NB4 (cell line): ENCODE measurements around the gene DAZAP1.

Experiments
- POLR2A ChIP-seq: IDR thresholded peaks from 2 replicates; pipeline ENCODE4 v1.6.1; 2011; ENCODE audit warnings: mild to moderate bottlenecking; ENCODE audit not compliant: insufficient read length; ENCODE audit errors: extremely low read depth
- TF ChIP-seq, protein P1 (sequence below): IDR thresholded peaks from one replicate; pipeline ENCODE4 v1.5.1; 2012; ENCODE audit warnings: low read depth, low read length
- TF ChIP-seq, protein P2 (sequence below): IDR thresholded peaks from 2 replicates; pipeline ENCODE4 v1.6.1; 2011; ENCODE audit warnings: low read depth, low read length

DNA sequence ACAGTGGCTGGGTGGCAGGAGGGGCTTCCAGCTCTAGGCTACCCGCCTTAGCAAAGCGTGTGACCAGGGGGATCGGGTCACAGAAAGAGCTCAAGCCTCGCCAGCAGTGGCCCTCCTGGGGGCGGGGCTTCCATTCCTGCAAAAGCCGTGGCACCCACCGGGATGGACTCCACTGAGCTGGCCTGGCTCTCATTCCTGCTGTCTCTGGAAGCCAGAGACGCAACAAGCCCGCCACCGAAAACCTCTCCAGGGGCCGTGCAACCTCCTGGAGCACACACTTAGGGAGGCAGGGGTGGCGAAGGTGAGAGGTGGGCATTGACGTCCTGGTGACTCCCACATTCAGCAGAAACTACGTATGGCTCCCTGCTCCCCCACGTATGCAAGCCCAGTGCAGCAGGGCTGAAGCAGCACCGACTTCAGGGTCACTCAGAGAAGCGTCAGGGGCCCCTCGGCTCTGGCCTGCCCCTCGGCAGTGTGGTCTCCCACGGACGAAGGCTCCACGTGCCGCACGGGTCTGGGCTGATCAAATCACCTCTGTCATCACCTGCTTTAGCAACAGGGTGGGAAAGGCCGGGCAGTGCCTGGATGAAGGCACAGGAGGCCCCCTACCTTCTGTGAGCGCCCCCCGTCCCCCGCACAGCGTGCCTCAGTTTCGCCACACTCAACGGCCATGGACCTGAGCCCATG, 68.5 kb downstream of the DAZAP1 start:
- no peak for TF ChIP-seq POLR2A
- TF ChIP-seq, protein P1, sequence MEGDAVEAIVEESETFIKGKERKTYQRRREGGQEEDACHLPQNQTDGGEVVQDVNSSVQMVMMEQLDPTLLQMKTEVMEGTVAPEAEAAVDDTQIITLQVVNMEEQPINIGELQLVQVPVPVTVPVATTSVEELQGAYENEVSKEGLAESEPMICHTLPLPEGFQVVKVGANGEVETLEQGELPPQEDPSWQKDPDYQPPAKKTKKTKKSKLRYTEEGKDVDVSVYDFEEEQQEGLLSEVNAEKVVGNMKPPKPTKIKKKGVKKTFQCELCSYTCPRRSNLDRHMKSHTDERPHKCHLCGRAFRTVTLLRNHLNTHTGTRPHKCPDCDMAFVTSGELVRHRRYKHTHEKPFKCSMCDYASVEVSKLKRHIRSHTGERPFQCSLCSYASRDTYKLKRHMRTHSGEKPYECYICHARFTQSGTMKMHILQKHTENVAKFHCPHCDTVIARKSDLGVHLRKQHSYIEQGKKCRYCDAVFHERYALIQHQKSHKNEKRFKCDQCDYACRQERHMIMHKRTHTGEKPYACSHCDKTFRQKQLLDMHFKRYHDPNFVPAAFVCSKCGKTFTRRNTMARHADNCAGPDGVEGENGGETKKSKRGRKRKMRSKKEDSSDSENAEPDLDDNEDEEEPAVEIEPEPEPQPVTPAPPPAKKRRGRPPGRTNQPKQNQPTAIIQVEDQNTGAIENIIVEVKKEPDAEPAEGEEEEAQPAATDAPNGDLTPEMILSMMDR = no peak
- TF ChIP-seq, protein P2, sequence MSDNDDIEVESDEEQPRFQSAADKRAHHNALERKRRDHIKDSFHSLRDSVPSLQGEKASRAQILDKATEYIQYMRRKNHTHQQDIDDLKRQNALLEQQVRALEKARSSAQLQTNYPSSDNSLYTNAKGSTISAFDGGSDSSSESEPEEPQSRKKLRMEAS = no peak
